Activated T-cell treated with anti-CD3 and anti-CD28 coated beads, Interleukin-2, amount 50 U/mL, for 72 hours (primary cell): ENCODE data around the gene ATP1A2. TPM values are rescaled to one million over a fixed set of nuclear protein-coding genes. Genes with fewer than 3 reads are reported as not detected.

ENCODE experiments used
- ATAC-seq, 2 donors: fragments of 150-1000 bp; cut with Tn5 transposase; replicated peaks in 1 of 2; 2 replicates each; pipeline ENCODE4 v1.10.0; 2021; ENCODE audit warnings: moderate library complexity in 2 of 2, mild to moderate bottlenecking in 1 of 2
- DNase-seq, 2 donors: peaks; one replicate each; pipeline ENCODE4 v3.0.0; 2021 to 2022; ENCODE audit warnings: mixed read lengths in 1 of 2
- H3K27ac Mint-ChIP-seq: one replicate; pipeline ENCODE4 v1.8.0; 2022; ENCODE audit warnings: mild to moderate bottlenecking, moderate library complexity, mixed read lengths
- H3K27me3 Mint-ChIP-seq: one replicate; pipeline ENCODE4 v1.8.0; 2022; ENCODE audit warnings: low read depth, mixed read lengths
- H3K36me3 Mint-ChIP-seq, 2 donors: one replicate each; pipeline ENCODE4 v1.8.0; 2022; ENCODE audit warnings: mixed read lengths in 2 of 2, mild to moderate bottlenecking in 1 of 2; ENCODE audit not compliant: insufficient read depth in 2 of 2
- H3K4me1 Mint-ChIP-seq: one replicate; pipeline ENCODE4 v1.8.0; 2022; ENCODE audit warnings: low read depth, mixed read lengths
- H3K4me3 Mint-ChIP-seq, 2 donors: one replicate each; pipeline ENCODE4 v1.8.0; 2022; ENCODE audit warnings: mild to moderate bottlenecking in 2 of 2, mixed read lengths in 2 of 2, moderate library complexity in 2 of 2
- H3K9me3 Mint-ChIP-seq, 2 donors: one replicate each; pipeline ENCODE4 v1.8.0; 2022; ENCODE audit warnings: mixed read lengths in 2 of 2
- total RNA-seq, 2 donors: library from RNA; stranded (reverse); gene quantifications; one replicate each; pipeline ENCODE4 v1.2.3, GENCODE V29; 2022

ATP1A2 gene
- total RNA-seq, 2 donors from 2014 or later, result not detected

DNA sequence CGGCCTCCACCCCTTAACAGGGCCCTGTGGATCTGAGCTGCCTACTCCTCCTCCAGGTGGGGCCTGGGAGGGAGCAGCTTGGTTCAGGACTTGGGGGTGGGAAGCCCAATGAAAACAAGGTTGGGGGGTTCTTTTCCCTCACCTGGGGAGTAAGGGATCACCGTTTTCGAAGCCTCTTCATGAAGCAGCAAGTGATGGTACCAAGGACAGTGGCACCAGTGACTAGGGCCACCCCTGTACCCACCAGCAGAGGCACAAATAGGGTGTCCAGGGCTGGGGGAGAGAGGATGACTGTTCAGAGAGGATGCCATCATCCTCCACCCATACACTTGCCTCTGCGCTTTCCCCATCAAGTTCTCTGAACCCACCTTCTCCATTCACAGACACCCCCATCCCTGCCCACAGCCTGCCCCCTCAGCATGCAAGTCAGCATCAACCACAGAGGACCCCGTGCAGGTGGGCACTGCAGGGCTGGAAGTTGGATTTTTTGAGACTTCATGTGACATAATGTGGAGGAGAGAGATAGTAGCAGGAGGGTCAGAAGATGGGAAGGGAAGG is 23.8 kb upstream of the ATP1A2 start:
- Mint-ChIP-seq H3K9me3 (no peaks in the 10 kb centered on the region), H3K4me3 (no peak overlapping the region), H3K27me3 (no peaks in the 10 kb centered on the region), H3K4me1 (peaks cover 12% of the 10 kb centered on the region), H3K27ac (no peak overlapping the region), H3K36me3 (peaks cover 2% of the 10 kb centered on the region in 2 donors)
- DNase-seq (no peak), ATAC-seq (no peak)

DNA sequence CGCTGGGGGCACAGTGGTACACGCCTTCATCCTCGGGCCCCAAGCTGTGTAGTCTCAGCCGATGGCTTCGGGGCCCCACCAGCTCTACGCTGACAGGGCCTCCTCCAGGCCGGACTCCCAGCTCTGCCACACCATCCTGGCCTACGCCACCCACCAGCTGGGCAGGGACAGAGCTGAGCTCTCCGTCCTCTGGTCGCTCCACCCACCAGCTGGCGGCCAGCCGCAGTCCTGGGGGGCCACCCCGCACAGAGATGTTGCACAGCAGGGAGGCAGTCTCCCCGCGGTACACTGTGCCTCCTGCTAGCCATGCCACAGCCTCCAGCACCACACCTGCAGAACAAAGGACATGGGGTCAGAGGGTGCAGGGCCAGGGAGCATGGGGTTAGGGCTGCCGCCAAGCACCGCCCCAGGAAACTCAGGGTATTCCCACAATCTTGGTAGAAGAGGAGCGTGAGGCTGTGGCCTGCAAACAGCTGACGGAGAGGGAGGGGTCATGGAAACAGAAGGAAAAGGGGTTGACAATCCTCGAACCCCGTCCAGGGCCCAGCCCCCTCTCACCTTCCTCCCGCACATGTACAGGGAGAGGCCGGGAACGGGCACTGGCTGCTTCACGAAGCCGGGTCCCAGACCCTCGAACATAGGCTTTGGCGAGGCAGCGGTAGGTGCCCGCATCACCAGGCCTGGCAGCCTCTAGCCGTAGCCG is 23.0 kb upstream of the ATP1A2 start:
- H3K27me3 Mint-ChIP-seq, result no peaks in the 10 kb centered on the region
- H3K4me1 Mint-ChIP-seq, result peaks cover 19% of the 10 kb centered on the region
- no peak for DNase-seq
- no peak for ATAC-seq
- H3K9me3 Mint-ChIP-seq, result no peaks in the 10 kb centered on the region
- no peak overlapping the region for H3K4me3 Mint-ChIP-seq
- peaks cover 2% of the 10 kb centered on the region in 2 donors for H3K36me3 Mint-ChIP-seq
- no peak overlapping the region for H3K27ac Mint-ChIP-seq

DNA sequence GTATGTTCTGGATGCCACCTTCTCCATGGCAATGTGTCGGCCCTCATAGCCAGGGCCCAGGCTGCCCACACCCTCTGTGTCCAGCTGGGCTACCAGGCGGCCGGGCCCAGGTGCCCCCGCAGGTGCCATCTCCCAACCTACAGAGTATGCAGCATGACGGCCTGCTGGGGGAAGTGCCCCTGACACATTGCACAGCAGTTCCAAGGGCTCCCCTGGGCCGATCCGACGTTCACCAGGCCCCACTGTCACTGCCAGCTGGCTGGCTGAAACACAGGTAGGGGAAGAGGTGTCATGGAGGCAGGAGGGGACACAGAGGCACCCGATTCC is 22.5 kb upstream of the ATP1A2 start:
- no peak for ATAC-seq
- no peak overlapping the region for H3K27ac Mint-ChIP-seq

DNA sequence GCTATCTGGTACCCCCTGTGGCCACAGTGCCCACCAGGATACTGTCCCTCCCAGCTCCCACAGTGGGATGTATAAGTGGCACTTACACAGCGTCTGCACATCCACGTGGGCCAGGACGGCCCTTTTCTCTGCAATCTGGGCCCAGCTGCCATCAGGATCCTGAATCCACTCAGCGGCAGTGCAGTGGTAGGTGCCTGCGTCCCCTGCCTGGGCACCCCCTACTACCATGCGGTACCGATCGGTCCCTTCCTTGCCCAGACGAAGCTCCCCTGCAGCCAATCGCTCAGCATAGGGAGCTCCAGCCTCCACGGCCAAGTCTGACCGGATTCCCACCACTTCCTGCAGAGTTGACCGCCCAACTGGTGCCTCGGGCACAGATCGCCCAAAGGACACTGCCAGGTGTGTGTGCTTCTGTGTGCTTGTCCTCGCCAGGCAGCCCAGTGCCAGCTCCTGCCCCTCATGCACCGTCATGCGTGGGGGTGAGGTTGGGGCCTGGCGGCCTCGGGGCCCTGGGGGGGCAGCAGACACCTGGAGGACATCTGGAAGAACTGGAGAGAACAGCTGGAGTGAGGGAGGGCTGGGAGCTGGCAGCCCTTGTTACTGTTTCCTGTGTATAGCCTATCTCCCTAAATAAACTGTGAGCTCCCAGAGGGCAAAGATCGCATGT is 21.8 kb upstream of the ATP1A2 start:
- no peak for ATAC-seq
- Mint-ChIP-seq H3K27me3 (no peaks in the 10 kb centered on the region), H3K4me3 (no peak overlapping the region), H3K4me1 (peaks cover 22% of the 10 kb centered on the region), H3K36me3 (peaks cover 2% of the 10 kb centered on the region in 2 donors), H3K27ac (no peak overlapping the region), H3K9me3 (no peaks in the 10 kb centered on the region)
- no peak for DNase-seq

More for the DNA sequence above, 22.5 kb upstream of the ATP1A2 start:
- DNase-seq, result no peak
- Mint-ChIP-seq H3K9me3 (no peaks in the 10 kb centered on the region), H3K36me3 (peaks cover 2% of the 10 kb centered on the region in 2 donors), H3K27me3 (no peaks in the 10 kb centered on the region), H3K4me3 (no peak overlapping the region), H3K4me1 (peaks cover 22% of the 10 kb centered on the region)

DNA sequence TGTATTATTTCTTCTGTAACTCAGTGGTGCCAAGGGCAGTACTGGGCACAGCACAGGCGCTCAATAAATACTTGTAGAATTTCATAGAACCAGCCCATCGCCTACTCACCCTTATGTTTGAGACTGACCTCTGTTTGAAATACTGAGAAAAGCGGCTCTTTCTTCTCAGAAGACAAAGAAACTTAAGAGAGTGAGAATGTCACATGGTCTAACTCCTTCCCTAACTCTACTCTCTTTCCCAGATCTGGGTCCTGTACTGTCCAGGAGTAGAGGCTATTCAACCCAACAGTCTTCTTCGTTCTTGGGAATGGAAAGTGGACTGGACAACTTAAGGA is 21.3 kb upstream of the ATP1A2 start:
- Mint-ChIP-seq H3K9me3 (no peaks in the 10 kb centered on the region), H3K27me3 (no peaks in the 10 kb centered on the region), H3K36me3 (peaks cover 2% of the 10 kb centered on the region in 2 donors), H3K4me3 (no peak overlapping the region), H3K27ac (no peak overlapping the region), H3K4me1 (peaks cover 25% of the 10 kb centered on the region)
- ATAC-seq (no peak), DNase-seq (no peak)

DNA sequence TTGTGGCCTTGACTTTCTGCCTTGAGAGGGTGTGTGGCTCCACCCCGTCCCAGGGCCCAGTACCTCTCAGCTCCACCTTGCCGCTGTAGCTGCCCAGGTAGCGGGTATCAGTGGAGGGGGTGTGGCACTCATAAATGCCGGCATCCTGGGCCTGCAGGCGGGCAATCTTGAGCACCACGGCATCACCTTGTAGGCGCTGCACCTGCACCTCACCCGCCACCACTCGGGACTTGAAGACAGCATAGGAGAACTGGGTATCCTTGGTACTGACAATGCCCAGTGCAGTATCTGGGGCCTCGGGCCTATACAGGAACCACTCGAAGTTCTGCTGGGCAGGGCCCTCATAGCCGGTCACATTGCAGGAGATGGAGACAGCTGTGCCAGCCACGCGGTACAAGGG is 20.8 kb upstream of the ATP1A2 start:
- ATAC-seq, result no peak

DNA sequence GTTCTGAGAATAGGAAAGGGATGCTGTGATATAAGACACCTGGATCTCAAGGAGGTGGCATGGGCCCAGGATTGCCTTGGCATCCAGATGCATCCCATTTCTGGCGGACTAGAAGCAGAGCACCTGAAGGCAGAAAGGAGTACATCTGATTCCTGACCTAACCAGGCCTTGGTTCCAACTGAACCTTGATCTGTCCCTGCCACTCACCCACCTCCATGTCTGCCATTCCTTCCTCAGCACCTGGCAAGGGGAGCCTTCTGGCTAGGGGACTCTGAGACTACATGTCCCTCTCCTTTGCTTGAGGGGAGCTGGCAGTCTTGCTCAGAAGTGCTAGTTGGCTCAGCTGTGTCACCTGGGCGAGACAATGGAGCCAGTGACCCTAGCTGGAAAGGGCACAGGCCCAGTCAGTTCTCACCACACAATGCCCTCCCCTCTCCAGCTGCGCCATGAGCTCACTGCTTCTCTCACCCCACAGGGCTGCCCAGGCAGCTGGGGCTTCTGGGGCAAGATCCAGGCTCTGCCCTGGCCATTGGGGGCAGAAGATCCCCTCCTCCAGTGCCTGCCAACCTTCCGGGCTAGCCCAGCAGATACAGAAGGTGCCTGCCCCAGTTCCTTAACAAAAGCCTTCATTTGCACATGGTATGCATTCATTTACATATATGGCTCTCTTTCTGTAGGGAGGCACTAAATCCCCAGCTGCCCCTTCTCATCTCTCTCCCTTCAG is 20.0 kb upstream of the ATP1A2 start:
- no peaks in the 10 kb centered on the region for H3K27me3 Mint-ChIP-seq
- ATAC-seq (no peak), DNase-seq (no peak)
- peaks cover 2% of the 10 kb centered on the region in 2 donors for H3K36me3 Mint-ChIP-seq
- H3K4me3 Mint-ChIP-seq, result peak overlapping the region in 1 of 2 donors; percentile 94
- no peaks in the 10 kb centered on the region for H3K9me3 Mint-ChIP-seq
- H3K27ac Mint-ChIP-seq, result peak overlapping the region; percentile 4
- H3K4me1 Mint-ChIP-seq, result peaks cover 33% of the 10 kb centered on the region

More for the DNA sequence above, 20.8 kb upstream of the ATP1A2 start:
- Mint-ChIP-seq H3K9me3 (no peaks in the 10 kb centered on the region), H3K4me3 (no peak overlapping the region), H3K4me1 (peaks cover 31% of the 10 kb centered on the region), H3K36me3 (peaks cover 2% of the 10 kb centered on the region in 2 donors), H3K27me3 (no peaks in the 10 kb centered on the region), H3K27ac (no peak overlapping the region)
- no peak for DNase-seq

DNA sequence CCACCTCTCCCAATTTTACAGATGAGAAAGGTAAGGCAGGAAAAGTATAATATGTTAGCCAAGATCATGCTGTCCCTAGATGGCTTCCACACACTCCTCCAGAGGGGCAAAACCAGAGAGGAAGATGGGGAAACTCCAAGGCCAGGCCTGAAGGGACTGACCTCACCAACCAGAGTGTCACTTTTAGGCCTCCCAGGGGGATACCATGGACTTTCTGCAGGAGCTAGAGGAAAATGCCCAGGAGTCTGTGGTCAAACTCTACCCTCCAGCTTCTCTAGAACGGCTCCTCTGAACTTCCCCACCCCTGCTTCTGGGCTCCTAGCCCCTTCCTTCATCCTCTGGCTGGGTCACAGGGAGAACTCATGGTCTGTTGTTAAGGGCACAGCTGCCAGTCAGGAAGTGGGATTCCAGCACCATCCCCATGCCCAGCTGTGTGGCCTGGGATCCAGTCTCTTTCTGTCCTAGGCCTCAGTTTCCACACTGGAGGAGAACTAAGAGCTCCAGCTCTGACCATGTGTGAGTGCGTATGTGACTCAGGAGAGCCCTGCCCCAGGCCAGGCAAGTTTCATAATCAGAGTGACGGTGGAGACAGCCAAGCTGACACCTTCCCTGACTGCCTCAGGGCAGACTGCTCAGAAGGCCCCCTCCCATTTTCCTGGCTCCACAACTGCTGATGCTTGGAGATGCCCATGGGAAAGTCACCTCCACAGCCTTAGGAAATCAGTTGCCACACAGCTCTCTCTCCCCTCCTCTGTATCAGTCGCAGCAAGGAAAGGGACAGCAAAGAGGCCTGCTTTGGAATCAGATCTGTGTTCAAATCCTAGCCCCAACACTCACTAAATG is 19.1 kb upstream of the ATP1A2 start:
- no peaks in the 10 kb centered on the region for H3K27me3 Mint-ChIP-seq
- ATAC-seq (no peak), DNase-seq (no peak)
- peak overlapping the region; percentile 82 to 94 for H3K4me3 Mint-ChIP-seq
- H3K36me3 Mint-ChIP-seq, result peaks cover 2% of the 10 kb centered on the region in 2 donors
- H3K27ac Mint-ChIP-seq, result peak overlapping the region; percentile 44
- no peaks in the 10 kb centered on the region for H3K9me3 Mint-ChIP-seq
- H3K4me1 Mint-ChIP-seq, result peaks cover 42% of the 10 kb centered on the region

DNA sequence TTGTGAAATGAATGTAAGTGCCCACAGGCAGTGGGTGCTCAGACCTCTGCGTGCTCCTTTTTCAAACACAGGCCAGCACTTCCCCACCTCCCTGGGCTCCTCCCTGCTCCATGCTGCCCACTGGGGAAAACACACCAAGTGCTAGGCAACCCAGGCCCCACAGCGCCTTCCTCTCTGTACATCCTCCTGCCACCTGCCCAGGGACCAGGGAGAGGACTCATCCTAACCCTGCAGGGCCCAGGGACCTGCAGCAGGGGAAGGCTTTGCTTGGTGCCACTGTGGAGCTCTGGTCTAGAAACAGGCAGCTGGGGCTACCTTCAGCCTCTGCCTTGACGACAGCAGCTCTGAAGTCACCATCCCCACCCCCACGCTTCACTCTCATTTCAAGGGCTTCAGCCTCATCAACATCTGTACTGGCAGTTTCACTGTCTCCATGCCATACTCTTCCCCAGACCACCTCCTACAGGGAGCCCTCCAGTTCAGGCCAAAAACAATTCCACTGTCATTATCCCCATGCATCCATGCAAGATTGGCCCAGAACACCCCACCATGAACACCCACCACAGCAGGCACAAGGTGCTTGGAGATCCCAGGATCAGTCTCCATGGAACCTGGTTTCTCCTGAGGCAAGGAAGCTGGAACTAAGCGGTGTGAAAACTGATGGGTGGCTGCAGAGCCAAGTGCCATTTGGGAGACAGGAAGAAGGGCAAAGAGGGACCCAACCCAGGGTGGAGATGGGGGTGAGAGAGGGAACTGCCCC is 18.2 kb upstream of the ATP1A2 start:
- Mint-ChIP-seq H3K4me1 (peaks cover 42% of the 10 kb centered on the region), H3K9me3 (no peaks in the 10 kb centered on the region), H3K4me3 (peak overlapping the region; percentile 82 to 94), H3K27me3 (no peaks in the 10 kb centered on the region), H3K27ac (peak overlapping the region; percentile 44), H3K36me3 (no peaks in the 10 kb centered on the region)
- DNase-seq (peak; percentile 56 to 65), ATAC-seq (peak in 1 of 2 donors; percentile 13)

DNA sequence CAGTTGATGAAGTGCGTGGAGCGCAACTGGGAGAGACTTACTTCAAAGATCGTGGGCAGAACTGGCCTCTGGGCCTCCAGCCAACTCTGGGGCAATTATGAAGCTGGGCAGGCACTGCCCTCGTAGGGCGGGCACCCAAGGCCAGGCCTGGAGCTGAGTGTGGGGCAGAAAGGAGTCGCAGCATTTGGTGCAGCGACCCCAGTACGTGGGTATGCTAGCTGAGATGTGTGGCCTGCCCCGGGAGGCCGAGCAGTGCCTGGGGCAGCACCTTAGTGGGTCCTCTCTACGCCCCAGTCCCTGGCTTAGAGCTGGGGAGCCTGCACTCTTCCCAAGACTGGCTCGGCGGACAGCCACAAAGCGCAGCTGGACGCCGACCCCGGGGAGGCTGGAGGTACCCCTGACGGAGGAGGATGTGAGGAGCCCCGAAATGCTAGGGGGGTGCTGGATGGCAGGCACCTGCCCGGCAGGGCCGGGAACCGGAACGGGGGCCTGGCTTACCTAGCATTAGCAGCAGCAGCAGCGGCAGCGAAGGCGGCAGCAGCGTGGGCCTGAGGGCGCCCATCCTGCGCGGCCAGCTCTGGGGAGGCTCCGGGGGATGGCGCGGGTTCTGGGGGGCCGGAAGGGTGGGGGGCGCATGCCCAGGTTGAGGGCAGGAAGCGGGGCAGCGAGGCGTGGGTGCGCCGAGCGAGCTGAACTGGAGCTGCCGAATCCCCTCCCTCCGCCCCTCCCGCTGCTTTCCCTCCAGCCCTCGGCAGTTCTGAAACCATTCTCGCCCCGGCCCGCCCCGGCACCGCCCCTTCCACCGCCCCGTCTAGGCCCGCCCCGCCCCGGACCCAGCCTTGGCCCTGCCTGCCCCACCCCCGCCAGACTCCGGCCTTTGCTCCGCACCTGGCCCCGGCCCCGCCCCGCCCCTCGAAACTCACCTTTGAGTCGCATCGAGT is 17.4 kb upstream of the ATP1A2 start, which contains the start of gene IGSF8:
Gene IGSF8 (minus strand): TSS at position 709 of the 941 bp plus-strand sequence. CDS start 147 bp downstream, at position 562.
- Mint-ChIP-seq H3K27ac (peak within 1 kb of the TSS; percentile 82), H3K27me3 (no peaks in the 10 kb centered on the region), H3K36me3 (no peaks in the 10 kb centered on the region), H3K4me3 (peak within 1 kb of the TSS; percentile 84 to 94), H3K9me3 (no peaks in the 10 kb centered on the region), H3K4me1 (peaks cover 42% of the 10 kb centered on the region)
- DNase-seq (peak; percentile 93 to 94), ATAC-seq (peak; percentile 70 to 72)

DNA sequence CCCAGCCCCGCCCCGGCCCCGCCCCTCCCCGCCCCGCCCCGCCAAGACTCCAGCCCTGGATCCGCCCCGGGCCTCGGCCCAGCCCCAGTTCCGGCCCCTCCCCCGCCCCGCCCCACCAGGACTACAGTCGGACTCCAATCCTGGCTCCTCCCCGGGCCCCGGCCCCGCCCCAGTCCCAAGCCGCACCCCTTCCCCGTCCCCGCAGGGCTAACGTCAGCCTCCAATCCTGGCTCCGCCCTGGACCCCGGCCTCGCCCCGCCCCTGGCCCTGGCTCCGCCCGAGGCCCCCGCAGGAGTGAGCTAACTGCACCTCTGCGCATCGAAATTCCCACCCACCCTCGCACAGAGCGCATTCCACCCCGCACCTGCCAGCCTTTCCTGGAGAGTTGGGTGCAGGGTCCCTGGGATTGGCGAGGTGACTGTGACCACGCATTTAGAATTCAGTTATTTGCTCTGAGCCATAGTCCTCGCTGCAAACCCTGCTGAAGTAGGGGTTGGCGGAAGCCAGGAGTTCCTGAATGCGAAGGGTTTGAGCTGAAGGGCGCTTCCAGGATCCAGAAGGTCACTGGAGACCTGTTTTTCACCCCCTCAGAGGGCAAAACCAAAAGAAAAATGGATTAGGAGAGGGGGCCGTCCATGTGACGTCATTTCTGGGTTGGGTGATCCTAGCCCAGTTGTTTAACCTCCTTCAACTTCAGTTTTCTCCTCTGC is 16.6 kb upstream of the ATP1A2 start:
- H3K4me1 Mint-ChIP-seq, result peaks cover 42% of the 10 kb centered on the region
- DNase-seq (peak; percentile 97 to 98), ATAC-seq (peak; percentile 84 to 87)
- H3K36me3 Mint-ChIP-seq, result no peaks in the 10 kb centered on the region
- H3K27me3 Mint-ChIP-seq, result no peaks in the 10 kb centered on the region
- H3K27ac Mint-ChIP-seq, result peak overlapping the region; percentile 82
- no peaks in the 10 kb centered on the region for H3K9me3 Mint-ChIP-seq
- H3K4me3 Mint-ChIP-seq, result peak overlapping the region; percentile 84
